GM12878 (cell line): ENCODE data around the gene SGMS1. TPM values are rescaled to one million over a fixed set of nuclear protein-coding genes. Genes with fewer than 3 reads are reported as not detected.

Source experiments
- ASH2L ChIP-seq: fragments of 300-600, 200-600 bp; sonication (generic); IDR thresholded peaks from 2 replicates; pipeline ENCODE4 v1.6.1; 2017; ENCODE audit warnings: low read depth, mild to moderate bottlenecking, borderline replicate concordance
- ESRRA ChIP-seq: IDR thresholded peaks from 2 replicates; pipeline ENCODE4 v1.6.1; 2012; ENCODE audit warnings: mild to moderate bottlenecking, low read length, improper control_type of control experiment
- NR2C1 ChIP-seq: fragments of 450-650 bp; IDR thresholded peaks from 2 replicates; pipeline ENCODE4 v1.6.1; 2017; ENCODE audit warnings: antibody characterized with exemption, mild to moderate bottlenecking, moderate library complexity
- SMAD5 ChIP-seq: IDR thresholded peaks from 2 replicates; pipeline ENCODE4 v1.6.1; 2016; ENCODE audit warnings: antibody characterized with exemption, low read depth
- WRNIP1 ChIP-seq: IDR thresholded peaks from 2 replicates; pipeline ENCODE4 v1.6.1; 2011; ENCODE audit warnings: low read depth, low read length, improper control_type of control experiment, borderline replicate concordance
- polyA plus RNA-seq, 11 experiments: library from polyadenylated mRNA; depleted of rRNA in 4 of 11; unstranded in 6 of 11; stranded (reverse) in 5 of 11; fragments of >200 nt; fragmentation: Nextera tagmentation in 4 of 11; fragmentation: Illumina TruSeq in 1 of 11; extraction: Ambion mirVana in 4 of 11; extraction: Trizol in 1 of 11; gene quantifications; 1 replicate in 1 of 11; 2 replicates in 10 of 11; pipeline versions ENCODE4 v1.2.1 to v1.2.3, GENCODE V29; 2011 to 2016; ENCODE audit warnings: inconsistent platforms in 2 of 11, missing spikeins in 2 of 11, low read depth in 1 of 11
- total RNA-seq, 4 experiments: library from RNA; depleted of rRNA in 3 of 4; stranded (reverse); fragments of >200 nt in 3 of 4; fragmentation: Illumina TruSeq in 1 of 4; extraction: Trizol in 1 of 4; gene quantifications; 2 replicates each; pipeline versions ENCODE4 v1.2.1 to v1.2.3, GENCODE V29; 2013 to 2021
- TF ChIP-seq, protein P1 (sequence below): fragments of 450-650 bp; IDR thresholded peaks from 2 replicates; pipeline ENCODE4 v1.6.1; 2016; ENCODE audit warnings: mild to moderate bottlenecking
- TF ChIP-seq, protein P2 (sequence below): fragments of 150-350 bp; IDR thresholded peaks from 2 replicates; pipeline ENCODE4 v1.6.1; 2016; ENCODE audit warnings: low read depth, low read length
- TF ChIP-seq, protein P3 (sequence below): fragments of 450-650 bp; IDR thresholded peaks from 2 replicates; pipeline ENCODE4 v1.6.1; 2017; ENCODE audit warnings: mild to moderate bottlenecking

SGMS1 gene
- total and polyA plus RNA-seq, 10 of the 15 experiments (the other 5 are each of a cell fraction or from before 2014, with no cell fraction given): 1.4 to 14.5 (median 4.9) TPM

DNA sequence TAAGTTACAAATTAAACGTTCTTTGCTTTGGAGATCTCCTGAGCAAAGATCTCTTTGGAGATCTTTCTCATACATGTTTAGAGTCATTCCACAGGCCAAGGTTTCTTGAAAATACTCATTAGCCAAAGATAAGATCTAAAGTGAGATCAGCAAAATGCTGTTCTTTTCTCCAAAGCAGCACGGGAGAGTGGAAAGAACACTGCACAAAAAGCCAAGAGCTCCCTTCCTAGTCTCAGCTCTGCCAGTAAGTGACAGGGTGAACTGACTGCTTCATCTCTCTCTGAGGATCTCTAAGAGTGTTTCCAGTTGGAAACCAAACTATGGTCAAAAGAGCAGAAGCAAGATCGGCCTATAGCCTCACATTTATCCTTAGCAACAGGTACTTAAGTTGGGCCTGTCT, 204.0 kb downstream of the SGMS1 start (continued):
- TF ChIP-seq, protein P1, sequence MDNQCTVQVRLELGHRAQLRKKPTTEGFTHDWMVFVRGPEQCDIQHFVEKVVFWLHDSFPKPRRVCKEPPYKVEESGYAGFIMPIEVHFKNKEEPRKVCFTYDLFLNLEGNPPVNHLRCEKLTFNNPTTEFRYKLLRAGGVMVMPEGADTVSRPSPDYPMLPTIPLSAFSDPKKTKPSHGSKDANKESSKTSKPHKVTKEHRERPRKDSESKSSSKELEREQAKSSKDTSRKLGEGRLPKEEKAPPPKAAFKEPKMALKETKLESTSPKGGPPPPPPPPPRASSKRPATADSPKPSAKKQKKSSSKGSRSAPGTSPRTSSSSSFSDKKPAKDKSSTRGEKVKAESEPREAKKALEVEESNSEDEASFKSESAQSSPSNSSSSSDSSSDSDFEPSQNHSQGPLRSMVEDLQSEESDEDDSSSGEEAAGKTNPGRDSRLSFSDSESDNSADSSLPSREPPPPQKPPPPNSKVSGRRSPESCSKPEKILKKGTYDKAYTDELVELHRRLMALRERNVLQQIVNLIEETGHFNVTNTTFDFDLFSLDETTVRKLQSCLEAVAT: no peak
- TF ChIP-seq, protein P2, sequence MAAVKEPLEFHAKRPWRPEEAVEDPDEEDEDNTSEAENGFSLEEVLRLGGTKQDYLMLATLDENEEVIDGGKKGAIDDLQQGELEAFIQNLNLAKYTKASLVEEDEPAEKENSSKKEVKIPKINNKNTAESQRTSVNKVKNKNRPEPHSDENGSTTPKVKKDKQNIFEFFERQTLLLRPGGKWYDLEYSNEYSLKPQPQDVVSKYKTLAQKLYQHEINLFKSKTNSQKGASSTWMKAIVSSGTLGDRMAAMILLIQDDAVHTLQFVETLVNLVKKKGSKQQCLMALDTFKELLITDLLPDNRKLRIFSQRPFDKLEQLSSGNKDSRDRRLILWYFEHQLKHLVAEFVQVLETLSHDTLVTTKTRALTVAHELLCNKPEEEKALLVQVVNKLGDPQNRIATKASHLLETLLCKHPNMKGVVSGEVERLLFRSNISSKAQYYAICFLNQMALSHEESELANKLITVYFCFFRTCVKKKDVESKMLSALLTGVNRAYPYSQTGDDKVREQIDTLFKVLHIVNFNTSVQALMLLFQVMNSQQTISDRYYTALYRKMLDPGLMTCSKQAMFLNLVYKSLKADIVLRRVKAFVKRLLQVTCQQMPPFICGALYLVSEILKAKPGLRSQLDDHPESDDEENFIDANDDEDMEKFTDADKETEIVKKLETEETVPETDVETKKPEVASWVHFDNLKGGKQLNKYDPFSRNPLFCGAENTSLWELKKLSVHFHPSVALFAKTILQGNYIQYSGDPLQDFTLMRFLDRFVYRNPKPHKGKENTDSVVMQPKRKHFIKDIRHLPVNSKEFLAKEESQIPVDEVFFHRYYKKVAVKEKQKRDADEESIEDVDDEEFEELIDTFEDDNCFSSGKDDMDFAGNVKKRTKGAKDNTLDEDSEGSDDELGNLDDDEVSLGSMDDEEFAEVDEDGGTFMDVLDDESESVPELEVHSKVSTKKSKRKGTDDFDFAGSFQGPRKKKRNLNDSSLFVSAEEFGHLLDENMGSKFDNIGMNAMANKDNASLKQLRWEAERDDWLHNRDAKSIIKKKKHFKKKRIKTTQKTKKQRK: no peak
- TF ChIP-seq ASH2L (no peak), SMAD5 (no peak), WRNIP1 (no peak), NR2C1 (no peak), ESRRA (no peak)
- TF ChIP-seq, protein P3, sequence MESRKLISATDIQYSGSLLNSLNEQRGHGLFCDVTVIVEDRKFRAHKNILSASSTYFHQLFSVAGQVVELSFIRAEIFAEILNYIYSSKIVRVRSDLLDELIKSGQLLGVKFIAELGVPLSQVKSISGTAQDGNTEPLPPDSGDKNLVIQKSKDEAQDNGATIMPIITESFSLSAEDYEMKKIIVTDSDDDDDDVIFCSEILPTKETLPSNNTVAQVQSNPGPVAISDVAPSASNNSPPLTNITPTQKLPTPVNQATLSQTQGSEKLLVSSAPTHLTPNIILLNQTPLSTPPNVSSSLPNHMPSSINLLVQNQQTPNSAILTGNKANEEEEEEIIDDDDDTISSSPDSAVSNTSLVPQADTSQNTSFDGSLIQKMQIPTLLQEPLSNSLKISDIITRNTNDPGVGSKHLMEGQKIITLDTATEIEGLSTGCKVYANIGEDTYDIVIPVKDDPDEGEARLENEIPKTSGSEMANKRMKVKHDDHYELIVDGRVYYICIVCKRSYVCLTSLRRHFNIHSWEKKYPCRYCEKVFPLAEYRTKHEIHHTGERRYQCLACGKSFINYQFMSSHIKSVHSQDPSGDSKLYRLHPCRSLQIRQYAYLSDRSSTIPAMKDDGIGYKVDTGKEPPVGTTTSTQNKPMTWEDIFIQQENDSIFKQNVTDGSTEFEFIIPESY: no peak
